Measurements from ENCODE around the gene RPE65. TPM values are rescaled to one million over a fixed set of nuclear protein-coding genes. Genes with fewer than 3 reads are reported as not detected.

RPE65 gene
- total RNA-seq, 1 donor from 2014 or later = not detected

DNA sequence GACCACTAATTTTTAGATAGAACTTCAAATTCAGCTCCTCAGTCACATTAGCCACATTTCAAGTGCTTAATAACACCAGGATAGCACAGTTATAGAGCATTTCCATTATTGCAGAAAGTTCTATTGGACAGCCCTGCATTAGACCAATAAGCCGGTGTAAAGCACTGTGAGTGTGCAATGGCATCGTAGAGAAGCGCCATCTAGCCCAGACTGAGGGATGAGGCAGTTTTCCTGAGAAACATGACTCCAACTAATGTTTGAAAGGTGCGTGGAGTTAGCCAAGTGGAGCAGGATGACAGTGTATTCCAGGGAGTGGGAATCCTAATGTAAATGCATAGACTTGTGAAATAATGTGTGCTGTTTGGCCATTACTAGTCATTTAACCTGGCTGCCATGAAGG, 7.7 kb downstream of the RPE65 start:
- H3K4me1 Mint-ChIP-seq (ENCODE audit: unreplicated experiment) = no peaks in the 10 kb centered on the region
- no peaks in the 10 kb centered on the region for H3K36me3 Mint-ChIP-seq (ENCODE audit: unreplicated experiment)
- no peak for DNase-seq (ENCODE audit: extremely low spot score, unreplicated experiment)
- peaks cover 13% of the 10 kb centered on the region for H3K27me3 Mint-ChIP-seq (ENCODE audit: unreplicated experiment)
- H3K4me3 Mint-ChIP-seq (ENCODE audit: unreplicated experiment) = no peak overlapping the region
- no peaks in the 10 kb centered on the region for H3K9me3 Mint-ChIP-seq (ENCODE audit: unreplicated experiment)
- TF ChIP-seq, protein P1, sequence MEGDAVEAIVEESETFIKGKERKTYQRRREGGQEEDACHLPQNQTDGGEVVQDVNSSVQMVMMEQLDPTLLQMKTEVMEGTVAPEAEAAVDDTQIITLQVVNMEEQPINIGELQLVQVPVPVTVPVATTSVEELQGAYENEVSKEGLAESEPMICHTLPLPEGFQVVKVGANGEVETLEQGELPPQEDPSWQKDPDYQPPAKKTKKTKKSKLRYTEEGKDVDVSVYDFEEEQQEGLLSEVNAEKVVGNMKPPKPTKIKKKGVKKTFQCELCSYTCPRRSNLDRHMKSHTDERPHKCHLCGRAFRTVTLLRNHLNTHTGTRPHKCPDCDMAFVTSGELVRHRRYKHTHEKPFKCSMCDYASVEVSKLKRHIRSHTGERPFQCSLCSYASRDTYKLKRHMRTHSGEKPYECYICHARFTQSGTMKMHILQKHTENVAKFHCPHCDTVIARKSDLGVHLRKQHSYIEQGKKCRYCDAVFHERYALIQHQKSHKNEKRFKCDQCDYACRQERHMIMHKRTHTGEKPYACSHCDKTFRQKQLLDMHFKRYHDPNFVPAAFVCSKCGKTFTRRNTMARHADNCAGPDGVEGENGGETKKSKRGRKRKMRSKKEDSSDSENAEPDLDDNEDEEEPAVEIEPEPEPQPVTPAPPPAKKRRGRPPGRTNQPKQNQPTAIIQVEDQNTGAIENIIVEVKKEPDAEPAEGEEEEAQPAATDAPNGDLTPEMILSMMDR (IDR thresholded peaks at IDR 0.05) = no peak
- no peak overlapping the region for H3K27ac Mint-ChIP-seq (ENCODE audit: unreplicated experiment)

DNA sequence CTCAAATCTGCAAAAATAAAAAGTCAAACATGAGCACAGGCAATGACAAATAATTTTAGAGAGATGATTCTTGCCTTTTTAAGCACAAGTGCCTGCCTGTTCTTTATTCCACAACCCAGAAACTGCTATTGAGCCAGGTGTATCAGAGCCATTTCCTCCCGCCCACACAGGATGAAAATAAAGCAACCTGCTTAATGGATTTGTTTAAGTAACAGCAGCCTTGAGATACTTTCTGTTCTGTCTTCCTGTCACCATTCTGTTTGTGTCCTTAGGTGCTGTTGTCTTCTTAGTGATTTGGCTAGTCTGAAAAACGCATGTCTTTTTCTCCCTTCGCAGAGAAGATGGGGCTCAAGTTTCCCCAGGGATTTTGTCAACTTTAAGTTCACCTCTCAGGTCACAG, 11.4 kb downstream of the RPE65 start:
- H3K4me1 Mint-ChIP-seq (ENCODE audit: unreplicated experiment) = no peaks in the 10 kb centered on the region
- H3K27me3 Mint-ChIP-seq (ENCODE audit: unreplicated experiment) = peaks cover 13% of the 10 kb centered on the region
- no peak for DNase-seq (ENCODE audit: extremely low spot score, unreplicated experiment)
- no peak overlapping the region for H3K4me3 Mint-ChIP-seq (ENCODE audit: unreplicated experiment)
- H3K9me3 Mint-ChIP-seq (ENCODE audit: unreplicated experiment) = no peaks in the 10 kb centered on the region
- no peak overlapping the region for H3K27ac Mint-ChIP-seq (ENCODE audit: unreplicated experiment)
- TF ChIP-seq, protein P1 (IDR thresholded peaks at IDR 0.05) = no peak
- H3K36me3 Mint-ChIP-seq (ENCODE audit: unreplicated experiment) = no peaks in the 10 kb centered on the region

DNA sequence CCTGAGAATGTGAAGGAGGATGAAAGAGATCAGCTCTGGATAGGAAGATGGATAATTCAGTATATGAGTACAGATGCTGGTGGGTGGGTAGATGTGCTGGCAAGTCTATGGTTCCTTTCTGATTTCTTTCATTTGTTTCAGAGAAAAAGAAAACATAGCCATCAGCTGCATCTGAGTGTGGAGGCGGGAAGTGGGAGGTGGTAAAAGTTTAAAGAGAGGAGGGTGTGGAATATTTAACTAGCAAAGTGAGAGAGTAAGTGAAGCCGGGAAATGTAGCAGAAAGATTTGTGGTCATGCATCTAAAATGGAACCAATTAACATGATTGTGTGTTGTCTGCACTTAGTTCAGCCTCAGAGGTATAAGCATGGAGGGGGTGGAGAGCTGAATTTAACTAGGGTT, 16.4 kb downstream of the RPE65 start:
- Mint-ChIP-seq H3K4me3 (ENCODE audit: unreplicated experiment) (no peak overlapping the region), H3K36me3 (ENCODE audit: unreplicated experiment) (no peaks in the 10 kb centered on the region), H3K9me3 (ENCODE audit: unreplicated experiment) (no peaks in the 10 kb centered on the region), H3K27ac (ENCODE audit: unreplicated experiment) (no peak overlapping the region), H3K27me3 (ENCODE audit: unreplicated experiment) (peaks cover 4% of the 10 kb centered on the region), H3K4me1 (ENCODE audit: unreplicated experiment) (no peaks in the 10 kb centered on the region)
- TF ChIP-seq, protein P1 (IDR thresholded peaks at IDR 0.05) = no peak
- DNase-seq (ENCODE audit: extremely low spot score, unreplicated experiment) = no peak

DNA sequence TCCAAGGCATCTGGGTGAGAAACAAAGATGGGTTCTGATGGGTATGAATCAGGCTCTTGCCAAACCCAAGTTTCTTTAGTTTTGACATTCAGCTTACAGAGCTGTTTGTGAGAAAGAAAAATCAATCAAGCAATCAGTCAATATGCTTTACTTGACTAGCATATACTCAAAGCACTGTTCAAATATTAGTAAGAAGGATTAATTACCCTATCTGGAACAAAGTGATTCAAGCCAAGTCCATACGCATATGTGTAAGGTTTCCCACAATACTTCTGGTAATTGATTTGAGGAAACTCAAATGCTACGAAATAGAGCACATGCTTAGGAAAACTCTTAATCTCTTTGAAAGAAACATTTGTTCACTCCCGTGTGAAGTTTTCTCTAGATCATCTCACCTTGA, 18.7 kb downstream of the RPE65 start:
- Mint-ChIP-seq H3K36me3 (ENCODE audit: unreplicated experiment) (no peaks in the 10 kb centered on the region), H3K9me3 (ENCODE audit: unreplicated experiment) (no peaks in the 10 kb centered on the region), H3K27ac (ENCODE audit: unreplicated experiment) (no peak overlapping the region)

DNA sequence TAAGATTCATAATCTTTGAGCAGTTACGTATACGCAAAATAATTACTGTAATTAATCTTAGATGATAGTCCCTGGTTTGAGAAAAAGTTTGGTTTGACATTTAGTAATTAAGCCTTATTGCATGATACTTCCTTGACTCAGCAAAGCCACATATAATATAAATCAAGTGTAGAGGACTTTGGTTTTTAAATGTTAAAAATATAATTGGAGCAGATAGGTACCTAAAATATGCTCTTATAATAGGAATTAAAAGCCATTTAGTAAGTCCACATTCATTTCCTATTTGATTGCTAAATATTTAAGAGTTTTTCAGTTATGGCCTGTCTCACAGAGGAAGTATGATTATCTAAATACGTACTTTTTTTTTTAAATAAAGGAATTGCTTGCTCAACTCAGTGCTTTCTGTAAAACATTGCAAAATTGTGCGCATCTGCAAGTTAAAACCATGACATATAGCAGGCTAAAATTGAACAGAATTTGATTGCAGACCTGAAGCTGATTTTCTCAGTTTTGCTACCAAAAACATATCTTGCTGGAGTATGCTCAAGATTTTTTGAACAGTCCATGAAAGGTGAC, 20.4 kb downstream of the RPE65 start:
- H3K27ac Mint-ChIP-seq (ENCODE audit: unreplicated experiment) = no peak overlapping the region
- TF ChIP-seq, protein P1 (IDR thresholded peaks at IDR 0.05) = no peak
- no peaks in the 10 kb centered on the region for H3K9me3 Mint-ChIP-seq (ENCODE audit: unreplicated experiment)
- no peaks in the 10 kb centered on the region for H3K27me3 Mint-ChIP-seq (ENCODE audit: unreplicated experiment)
- no peak for DNase-seq (ENCODE audit: extremely low spot score, unreplicated experiment)
- no peaks in the 10 kb centered on the region for H3K4me1 Mint-ChIP-seq (ENCODE audit: unreplicated experiment)
- H3K36me3 Mint-ChIP-seq (ENCODE audit: unreplicated experiment) = no peaks in the 10 kb centered on the region
- H3K4me3 Mint-ChIP-seq (ENCODE audit: unreplicated experiment) = no peak overlapping the region

More for the DNA sequence above, 18.7 kb downstream of the RPE65 start:
- Mint-ChIP-seq H3K4me1 (ENCODE audit: unreplicated experiment) (no peaks in the 10 kb centered on the region), H3K27me3 (ENCODE audit: unreplicated experiment) (no peaks in the 10 kb centered on the region), H3K4me3 (ENCODE audit: unreplicated experiment) (no peak overlapping the region)
- DNase-seq (ENCODE audit: extremely low spot score, unreplicated experiment) = no peak
- TF ChIP-seq, protein P1 (IDR thresholded peaks at IDR 0.05) = no peak

Data from osteocyte (in vitro differentiated cells).